Neural progenitor cell (in vitro differentiated cells): ENCODE data around the gene PLD5. TPM values are rescaled to one million over a fixed set of nuclear protein-coding genes. Genes with fewer than 3 reads are reported as not detected.

Experiments used
- DNase-seq: peaks from one replicate; pipeline ENCODE4 v3.0.0-alpha.2; 2016; ENCODE audit warnings: low spot score
- H2AFZ ChIP-seq: fragments of 200-600 bp; sonication (generic); replicated peaks from 2 replicates; pipeline ENCODE4 v1.6.1; 2016; ENCODE audit warnings: antibody characterized with exemption
- H3F3A ChIP-seq: fragments of 200-600 bp; sonication (generic); 2 replicates; pipeline ENCODE4 v1.6.1; 2016; ENCODE audit warnings: antibody characterized with exemption, low read depth
- H3K27ac ChIP-seq: fragments of 200-600 bp; sonication (generic); 2 replicates; pipeline ENCODE4 v1.5.1; 2016; ENCODE audit warnings: mild to moderate bottlenecking
- H3K27me3 ChIP-seq: fragments of 200-600 bp; sonication (generic); 2 replicates; pipeline ENCODE4 v1.6.1; 2016; ENCODE audit warnings: mild to moderate bottlenecking, moderate library complexity
- H3K36me3 ChIP-seq: fragments of 200-600 bp; sonication (generic); 2 replicates; pipeline ENCODE4 v1.5.1; 2016
- H3K4me1 ChIP-seq: fragments of 200-600 bp; sonication (generic); 2 replicates; pipeline ENCODE4 v1.6.1; 2016; ENCODE audit warnings: mixed run types
- H3K4me2 ChIP-seq: fragments of 200-600 bp; sonication (generic); 2 replicates; pipeline ENCODE4 v1.6.1; 2016
- H3K4me3 ChIP-seq: fragments of 200-600 bp; sonication (generic); 2 replicates; pipeline ENCODE4 v1.5.1; 2016
- H3K79me2 ChIP-seq: fragments of 200-600 bp; sonication (generic); 2 replicates; pipeline ENCODE4 v1.6.1; 2016; ENCODE audit warnings: low read depth
- H3K9ac ChIP-seq: fragments of 200-600 bp; sonication (generic); 2 replicates; pipeline ENCODE4 v1.6.1; 2016
- H3K9me3 ChIP-seq: fragments of 200-600 bp; sonication (generic); 2 replicates; pipeline ENCODE4 v1.5.1; 2016; ENCODE audit warnings: low read depth
- H4K20me1 ChIP-seq: fragments of 200-600 bp; sonication (generic); 2 replicates; pipeline ENCODE4 v1.6.1; 2016; ENCODE audit warnings: low read depth
- H3K27ac Mint-ChIP-seq: 3 replicates; pipeline ENCODE4 v1.8.0; 2021; ENCODE audit warnings: mixed read lengths
- H3K27me3 Mint-ChIP-seq: 2 replicates; pipeline ENCODE4 v1.8.0; 2022; ENCODE audit warnings: low read depth, mild to moderate bottlenecking, inconsistent platforms, moderate library complexity, mixed read lengths; ENCODE audit not compliant: insufficient read depth
- H3K36me3 Mint-ChIP-seq: 3 replicates; pipeline ENCODE4 v1.8.0; 2021; ENCODE audit warnings: mixed read lengths
- H3K4me1 Mint-ChIP-seq: 3 replicates; pipeline ENCODE4 v1.8.0; 2021; ENCODE audit warnings: mixed read lengths
- H3K4me3 Mint-ChIP-seq: 3 replicates; pipeline ENCODE4 v1.8.0; 2021; ENCODE audit warnings: mild to moderate bottlenecking, moderate library complexity, mixed read lengths
- H3K9me3 Mint-ChIP-seq: 3 replicates; pipeline ENCODE4 v1.8.0; 2020; ENCODE audit warnings: mixed read lengths
- EZH2 ChIP-seq: fragments of 200-600 bp; sonication (generic); IDR thresholded peaks from 2 replicates; pipeline ENCODE4 v1.6.1; 2017; ENCODE audit warnings: antibody characterized with exemption, mild to moderate bottlenecking, moderate library complexity
- EZH2phosphoT487 ChIP-seq: fragments of 200-600 bp; sonication (generic); IDR thresholded peaks from 2 replicates; pipeline ENCODE4 v1.6.1; 2017; ENCODE audit warnings: antibody characterized with exemption
- total RNA-seq: library from RNA; depleted of rRNA; stranded (reverse); fragments of >200 nt; gene quantifications from 2 replicates; pipeline ENCODE4 v1.2.3, GENCODE V29; 2015; ENCODE audit warnings: low replicate concordance
- TF ChIP-seq, protein P1 (sequence below): fragments of 200-600 bp; sonication (generic); IDR thresholded peaks from 2 replicates; pipeline ENCODE4 v1.5.1; 2017; ENCODE audit warnings: antibody characterized with exemption, mild to moderate bottlenecking

The PLD5 gene
- total RNA-seq, 1 donor from 2014 or later, result 1.8 TPM

DNA sequence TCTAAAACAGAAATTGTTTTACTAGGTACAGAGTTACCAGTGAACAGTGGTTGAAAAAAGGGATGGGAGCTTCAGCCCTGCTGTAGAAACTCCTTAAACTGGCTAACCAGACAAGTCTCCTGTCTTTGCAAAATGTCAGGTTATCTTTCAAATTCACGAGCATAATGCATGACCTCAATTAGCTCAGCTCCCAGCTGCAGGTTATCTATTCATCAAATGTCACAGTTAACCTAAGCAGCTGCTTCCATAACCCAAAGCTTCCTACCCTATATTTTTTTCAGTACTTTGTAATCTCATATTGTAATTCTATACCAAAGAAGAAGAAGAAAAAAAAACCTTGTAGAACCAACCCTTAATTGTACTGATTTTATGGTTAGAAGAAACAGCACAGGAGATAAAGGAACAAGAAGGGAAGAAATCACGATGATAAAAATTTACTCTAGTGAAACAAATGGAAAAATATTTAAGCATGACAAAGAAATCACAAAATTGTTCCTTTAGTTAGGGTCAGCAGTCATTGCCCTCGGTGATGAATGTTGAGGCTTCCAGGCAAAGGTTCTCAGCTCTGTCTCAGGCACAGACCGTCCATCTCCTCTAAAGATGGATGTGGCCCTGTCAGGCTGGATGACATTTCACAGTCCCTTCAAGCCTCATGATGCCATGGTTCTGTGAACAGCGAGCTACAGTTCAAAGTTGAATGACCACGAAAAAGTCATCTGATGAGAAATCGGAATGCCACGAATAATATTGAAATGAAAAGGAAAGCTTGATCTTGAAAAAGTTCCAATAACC is 95.9 kb downstream of the PLD5 start:
- no peaks in the 10 kb centered on the region for H3K9me3 Mint-ChIP-seq
- H3K27ac ChIP-seq, result no peak overlapping the region

GRCh38 chr1:242427519-242427918 is 97.0 kb downstream of the PLD5 start:
- Histone ChIP-seq H3K9ac (no peak overlapping the region), H4K20me1 (no peaks in the 10 kb centered on the region), H3K4me2 (no peak overlapping the region), H3K79me2 (no peaks in the 10 kb centered on the region), H3K4me3 (no peak overlapping the region), H3F3A (no peaks in the 10 kb centered on the region), H2AFZ (no peak overlapping the region), H3K27me3 (no peaks in the 10 kb centered on the region), H3K4me1 (no peaks in the 10 kb centered on the region), H3K27ac (no peak overlapping the region), H3K36me3 (no peaks in the 10 kb centered on the region), H3K9me3 (no peaks in the 10 kb centered on the region)
- no peak overlapping the region for H3K27ac Mint-ChIP-seq
- no peak for DNase-seq
- H3K36me3 Mint-ChIP-seq, result no peaks in the 10 kb centered on the region
- TF ChIP-seq EZH2phosphoT487 (no peak), EZH2 (no peak)
- TF ChIP-seq, protein P1, sequence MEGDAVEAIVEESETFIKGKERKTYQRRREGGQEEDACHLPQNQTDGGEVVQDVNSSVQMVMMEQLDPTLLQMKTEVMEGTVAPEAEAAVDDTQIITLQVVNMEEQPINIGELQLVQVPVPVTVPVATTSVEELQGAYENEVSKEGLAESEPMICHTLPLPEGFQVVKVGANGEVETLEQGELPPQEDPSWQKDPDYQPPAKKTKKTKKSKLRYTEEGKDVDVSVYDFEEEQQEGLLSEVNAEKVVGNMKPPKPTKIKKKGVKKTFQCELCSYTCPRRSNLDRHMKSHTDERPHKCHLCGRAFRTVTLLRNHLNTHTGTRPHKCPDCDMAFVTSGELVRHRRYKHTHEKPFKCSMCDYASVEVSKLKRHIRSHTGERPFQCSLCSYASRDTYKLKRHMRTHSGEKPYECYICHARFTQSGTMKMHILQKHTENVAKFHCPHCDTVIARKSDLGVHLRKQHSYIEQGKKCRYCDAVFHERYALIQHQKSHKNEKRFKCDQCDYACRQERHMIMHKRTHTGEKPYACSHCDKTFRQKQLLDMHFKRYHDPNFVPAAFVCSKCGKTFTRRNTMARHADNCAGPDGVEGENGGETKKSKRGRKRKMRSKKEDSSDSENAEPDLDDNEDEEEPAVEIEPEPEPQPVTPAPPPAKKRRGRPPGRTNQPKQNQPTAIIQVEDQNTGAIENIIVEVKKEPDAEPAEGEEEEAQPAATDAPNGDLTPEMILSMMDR, result no peak
- no peak overlapping the region for H3K4me3 Mint-ChIP-seq
- H3K9me3 Mint-ChIP-seq, result no peaks in the 10 kb centered on the region
- H3K4me1 Mint-ChIP-seq, result no peaks in the 10 kb centered on the region
- no peaks in the 10 kb centered on the region for H3K27me3 Mint-ChIP-seq

More for the DNA sequence above, 95.9 kb downstream of the PLD5 start:
- H3K27ac Mint-ChIP-seq, result no peak overlapping the region
- no peaks in the 10 kb centered on the region for H3K27me3 Mint-ChIP-seq
- H3K36me3 Mint-ChIP-seq, result no peaks in the 10 kb centered on the region
- Histone ChIP-seq H3K4me3 (no peak overlapping the region), H3K79me2 (no peaks in the 10 kb centered on the region), H3F3A (no peaks in the 10 kb centered on the region), H3K9ac (no peak overlapping the region), H3K36me3 (no peaks in the 10 kb centered on the region), H3K27me3 (no peaks in the 10 kb centered on the region), H4K20me1 (no peaks in the 10 kb centered on the region), H2AFZ (no peak overlapping the region), H3K4me1 (no peaks in the 10 kb centered on the region), H3K4me2 (no peak overlapping the region), H3K9me3 (no peaks in the 10 kb centered on the region)
- H3K4me3 Mint-ChIP-seq, result no peak overlapping the region
- no peak for DNase-seq
- TF ChIP-seq, protein P1, result no peak
- TF ChIP-seq EZH2, result no peak
- H3K4me1 Mint-ChIP-seq, result no peaks in the 10 kb centered on the region

GRCh38 chr1:242426271-242426905 is 98.1 kb downstream of the PLD5 start:
- H3K4me1 Mint-ChIP-seq, result no peaks in the 10 kb centered on the region
- H3K4me3 Mint-ChIP-seq, result no peak overlapping the region
- Histone ChIP-seq H2AFZ (no peak overlapping the region), H3F3A (no peaks in the 10 kb centered on the region), H3K27me3 (no peaks in the 10 kb centered on the region), H3K27ac (no peak overlapping the region), H3K36me3 (no peaks in the 10 kb centered on the region), H3K4me3 (no peak overlapping the region), H3K4me2 (no peak overlapping the region), H3K9ac (no peak overlapping the region), H3K4me1 (no peaks in the 10 kb centered on the region), H3K9me3 (no peaks in the 10 kb centered on the region), H3K79me2 (no peaks in the 10 kb centered on the region), H4K20me1 (no peaks in the 10 kb centered on the region)
- no peaks in the 10 kb centered on the region for H3K9me3 Mint-ChIP-seq
- no peak for DNase-seq
- H3K27ac Mint-ChIP-seq, result no peak overlapping the region
- no peaks in the 10 kb centered on the region for H3K27me3 Mint-ChIP-seq
- TF ChIP-seq EZH2phosphoT487 (no peak), EZH2 (no peak)
- TF ChIP-seq, protein P1, result no peak
- H3K36me3 Mint-ChIP-seq, result no peaks in the 10 kb centered on the region
